Measurements from ENCODE around the gene LRFN5. TPM values are rescaled to one million over a fixed set of nuclear protein-coding genes. Genes with fewer than 3 reads are reported as not detected.

The LRFN5 gene
- total RNA-seq, 1 experiment from 2014 or later = 1.3 TPM

DNA sequence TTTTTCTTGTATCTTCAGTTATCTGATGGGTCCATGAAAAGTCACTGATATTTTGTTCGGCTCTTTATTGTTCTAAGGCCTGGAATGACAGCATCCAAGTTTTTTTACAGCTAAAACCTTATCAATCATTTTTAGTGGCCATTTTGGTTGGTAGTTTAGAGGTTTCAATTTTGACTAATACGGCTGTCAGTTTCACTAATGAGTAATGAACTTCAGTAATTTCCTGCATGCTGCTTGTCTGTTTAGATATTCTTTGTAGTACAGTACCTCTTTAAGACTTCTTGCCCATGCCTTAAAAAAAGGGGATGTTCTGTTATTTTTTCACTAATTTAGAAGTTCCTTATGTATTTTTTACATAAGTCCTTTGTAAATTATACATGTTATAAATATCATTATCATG lies 176.7 kb downstream of the LRFN5 start:
- H3K56ac ChIP-seq (ENCODE audit: insufficient read length, low read depth, low read length) = no peak overlapping the region
- H3K27me3 Mint-ChIP-seq (ENCODE audit: low read depth) = no peaks in the 10 kb centered on the region
- H2BK120ac ChIP-seq (ENCODE audit: low read depth, low read length, poor library complexity, severe bottlenecking) = no peak overlapping the region
- H4K91ac ChIP-seq (ENCODE audit: insufficient read length, low read depth, low read length) = no peak overlapping the region
- no peak for DNase-seq
- H3K4me1 ChIP-seq (ENCODE audit: insufficient read depth, low read length) = no peaks in the 10 kb centered on the region
- no peak overlapping the region for H3T11ph ChIP-seq (ENCODE audit: low read length)
- H3K27ac Mint-ChIP-seq = no peak overlapping the region
- H3K4ac ChIP-seq (ENCODE audit: low read depth, low read length) = no peak overlapping the region
- no peaks in the 10 kb centered on the region for H4K20me1 ChIP-seq (ENCODE audit: control insufficient read depth, insufficient read depth, insufficient read length)
- H3K4me1 Mint-ChIP-seq = no peaks in the 10 kb centered on the region
- no peak overlapping the region for H2BK15ac ChIP-seq (ENCODE audit: low read depth, low read length)
- H3K9ac ChIP-seq (ENCODE audit: extremely low read depth, insufficient read length, low read length) = no peak overlapping the region
- H3K79me1 ChIP-seq (ENCODE audit: insufficient read depth, low read depth, low read length, poor library complexity, severe bottlenecking) = no peaks in the 10 kb centered on the region
- H3K18ac ChIP-seq (ENCODE audit: insufficient read length, low read depth, low read length) = no peak overlapping the region
- H3K4me3 Mint-ChIP-seq = no peak overlapping the region
- no peak overlapping the region for H3K27ac ChIP-seq (ENCODE audit: insufficient read length, low read depth, low read length)
- no peaks in the 10 kb centered on the region for H3K23me2 ChIP-seq (ENCODE audit: insufficient read length, low read depth, low read length, poor library complexity, severe bottlenecking)
- no peaks in the 10 kb centered on the region for H3K9me3 ChIP-seq (ENCODE audit: control insufficient read depth, low read depth, low read length)
- no peaks in the 10 kb centered on the region for H3K79me2 ChIP-seq (ENCODE audit: insufficient read depth, low read length)
- no peak overlapping the region for H4K8ac ChIP-seq (replicated peaks; ENCODE audit: insufficient read length, low read depth, low read length)
- TF ChIP-seq, protein P1, sequence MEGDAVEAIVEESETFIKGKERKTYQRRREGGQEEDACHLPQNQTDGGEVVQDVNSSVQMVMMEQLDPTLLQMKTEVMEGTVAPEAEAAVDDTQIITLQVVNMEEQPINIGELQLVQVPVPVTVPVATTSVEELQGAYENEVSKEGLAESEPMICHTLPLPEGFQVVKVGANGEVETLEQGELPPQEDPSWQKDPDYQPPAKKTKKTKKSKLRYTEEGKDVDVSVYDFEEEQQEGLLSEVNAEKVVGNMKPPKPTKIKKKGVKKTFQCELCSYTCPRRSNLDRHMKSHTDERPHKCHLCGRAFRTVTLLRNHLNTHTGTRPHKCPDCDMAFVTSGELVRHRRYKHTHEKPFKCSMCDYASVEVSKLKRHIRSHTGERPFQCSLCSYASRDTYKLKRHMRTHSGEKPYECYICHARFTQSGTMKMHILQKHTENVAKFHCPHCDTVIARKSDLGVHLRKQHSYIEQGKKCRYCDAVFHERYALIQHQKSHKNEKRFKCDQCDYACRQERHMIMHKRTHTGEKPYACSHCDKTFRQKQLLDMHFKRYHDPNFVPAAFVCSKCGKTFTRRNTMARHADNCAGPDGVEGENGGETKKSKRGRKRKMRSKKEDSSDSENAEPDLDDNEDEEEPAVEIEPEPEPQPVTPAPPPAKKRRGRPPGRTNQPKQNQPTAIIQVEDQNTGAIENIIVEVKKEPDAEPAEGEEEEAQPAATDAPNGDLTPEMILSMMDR (conservative IDR thresholded peaks at IDR 0.05) = no peak
- no peak overlapping the region for H4K5ac ChIP-seq (ENCODE audit: insufficient read length, low read depth, low read length)
- H3K9me3 Mint-ChIP-seq = no peaks in the 10 kb centered on the region
- H2BK12ac ChIP-seq (ENCODE audit: insufficient read length, low read depth, low read length) = no peak overlapping the region
- H3K27me3 ChIP-seq (ENCODE audit: insufficient read depth, low read length) = no peaks in the 10 kb centered on the region
- no peaks in the 10 kb centered on the region for H3K36me3 Mint-ChIP-seq (ENCODE audit: insufficient read depth in 1 of 3, low read depth in 3 of 3)
- no CpG with 5 or more reads among the region's 2 CpGs for WGBS (ENCODE audit: extremely low coverage, insufficient read length, low lambda C conversion rate)
- H2BK20ac ChIP-seq (ENCODE audit: low read depth, low read length, poor library complexity, severe bottlenecking) = no peak overlapping the region
- H2BK5ac ChIP-seq (ENCODE audit: insufficient read length, low read length) = no peak overlapping the region
- H3K4me2 ChIP-seq (ENCODE audit: insufficient read depth, insufficient read length, low read length) = no peak overlapping the region
- no peak overlapping the region for H3K23ac ChIP-seq (ENCODE audit: insufficient read length, low read depth, low read length)
- H2AK5ac ChIP-seq (ENCODE audit: insufficient read length, low read length) = no peak overlapping the region
- no peak overlapping the region for H3K14ac ChIP-seq (ENCODE audit: insufficient read depth, low read length)
- H2AFZ ChIP-seq (ENCODE audit: low read length) = no peak overlapping the region
